GM12873 (cell line): ENCODE measurements around the gene WDR7.

ENCODE experiments used
- TF ChIP-seq, protein P1 (sequence below): IDR thresholded peaks from 2 replicates; pipeline ENCODE4 v1.5.1; 2012; ENCODE audit warnings: low read depth, mild to moderate bottlenecking, moderate library complexity, low read length, control low read depth; ENCODE audit not compliant: insufficient read depth; ENCODE audit errors: missing control alignments

WDR7 gene

DNA sequence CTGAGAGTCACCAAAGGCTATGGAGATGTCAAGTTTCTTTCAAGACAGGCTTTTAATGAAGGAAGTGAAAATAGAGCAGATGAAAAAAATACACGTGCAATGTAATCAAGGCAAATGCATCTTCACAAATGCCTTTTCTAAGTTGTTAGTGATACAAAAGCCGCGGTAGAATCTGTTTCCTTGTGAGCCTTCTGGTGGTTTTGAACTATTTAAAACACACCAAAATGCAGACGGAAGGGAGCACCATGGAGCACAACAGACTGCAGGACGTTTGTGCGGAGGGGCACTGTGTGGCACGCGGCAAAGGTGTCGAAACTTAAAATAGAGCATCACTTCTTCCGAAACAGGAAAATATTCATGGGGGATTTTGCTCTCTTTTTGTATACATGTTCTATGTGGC, 430.7 kb downstream of the WDR7 start:
- TF ChIP-seq, protein P1, sequence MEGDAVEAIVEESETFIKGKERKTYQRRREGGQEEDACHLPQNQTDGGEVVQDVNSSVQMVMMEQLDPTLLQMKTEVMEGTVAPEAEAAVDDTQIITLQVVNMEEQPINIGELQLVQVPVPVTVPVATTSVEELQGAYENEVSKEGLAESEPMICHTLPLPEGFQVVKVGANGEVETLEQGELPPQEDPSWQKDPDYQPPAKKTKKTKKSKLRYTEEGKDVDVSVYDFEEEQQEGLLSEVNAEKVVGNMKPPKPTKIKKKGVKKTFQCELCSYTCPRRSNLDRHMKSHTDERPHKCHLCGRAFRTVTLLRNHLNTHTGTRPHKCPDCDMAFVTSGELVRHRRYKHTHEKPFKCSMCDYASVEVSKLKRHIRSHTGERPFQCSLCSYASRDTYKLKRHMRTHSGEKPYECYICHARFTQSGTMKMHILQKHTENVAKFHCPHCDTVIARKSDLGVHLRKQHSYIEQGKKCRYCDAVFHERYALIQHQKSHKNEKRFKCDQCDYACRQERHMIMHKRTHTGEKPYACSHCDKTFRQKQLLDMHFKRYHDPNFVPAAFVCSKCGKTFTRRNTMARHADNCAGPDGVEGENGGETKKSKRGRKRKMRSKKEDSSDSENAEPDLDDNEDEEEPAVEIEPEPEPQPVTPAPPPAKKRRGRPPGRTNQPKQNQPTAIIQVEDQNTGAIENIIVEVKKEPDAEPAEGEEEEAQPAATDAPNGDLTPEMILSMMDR: no peak

DNA sequence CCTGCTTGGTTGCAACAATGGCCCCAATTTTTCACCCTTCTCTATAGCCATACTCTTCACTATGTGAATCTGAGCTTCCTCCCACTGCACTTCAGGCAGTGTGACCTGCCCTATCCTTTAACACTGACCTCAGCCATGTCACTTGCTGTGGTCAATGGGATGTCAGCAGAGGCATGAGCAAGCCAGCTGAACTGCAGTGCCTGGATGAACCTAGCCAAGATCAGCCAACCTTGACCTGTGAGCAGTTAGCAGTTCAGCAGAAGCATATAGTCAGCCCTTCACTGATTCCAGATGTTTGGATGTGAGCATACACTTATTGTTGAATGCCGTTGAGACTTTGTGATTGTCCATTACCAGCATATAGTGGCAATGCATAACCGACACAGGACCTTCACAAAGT, 432.3 kb downstream of the WDR7 start:
- TF ChIP-seq, protein P1: no peak

DNA sequence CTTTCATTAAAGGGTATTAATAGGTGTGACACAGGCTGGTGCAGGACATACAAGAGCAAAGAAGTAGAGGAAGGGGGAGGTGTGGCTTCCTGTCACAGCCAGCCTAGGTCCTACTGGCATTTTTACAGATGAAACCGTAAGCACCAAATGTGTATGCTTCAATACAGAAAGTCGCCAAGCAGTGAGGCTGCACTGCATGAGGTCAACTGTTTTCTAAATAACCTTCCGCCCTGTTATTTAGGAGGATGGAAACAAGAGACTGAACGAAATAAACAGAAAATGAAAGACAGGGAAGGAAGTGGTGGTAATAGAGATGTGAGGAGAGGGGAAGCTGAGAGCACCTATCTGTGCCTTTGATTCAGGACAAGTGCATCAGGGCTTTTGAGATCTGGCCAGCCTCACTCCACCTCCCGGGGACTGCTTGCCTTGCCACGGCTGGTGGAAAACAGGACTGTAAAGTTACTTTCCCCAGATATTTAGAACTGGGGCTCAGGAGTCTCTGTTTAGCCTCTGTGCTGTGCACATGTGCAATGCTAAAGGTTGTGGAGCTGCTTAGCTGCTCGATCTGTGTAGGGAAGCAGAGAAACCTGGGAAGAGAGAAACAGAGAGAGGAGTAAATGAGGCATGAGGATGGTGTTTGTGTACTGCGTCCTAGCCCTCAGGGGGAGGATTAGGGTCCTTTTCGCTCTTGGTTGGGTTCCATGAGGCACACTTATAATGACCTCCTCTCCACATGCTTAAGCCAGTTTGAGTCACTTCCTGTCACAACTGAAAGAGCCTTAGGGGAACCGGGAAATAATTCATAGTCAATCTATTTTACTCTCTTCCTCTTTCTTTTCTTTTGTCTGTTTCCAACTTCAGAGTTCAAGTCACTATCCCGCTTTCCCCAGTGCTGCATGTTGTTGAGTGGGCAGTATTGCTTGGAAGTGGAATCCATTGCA, 433.4 kb downstream of the WDR7 start:
- TF ChIP-seq, protein P1: no peak

DNA sequence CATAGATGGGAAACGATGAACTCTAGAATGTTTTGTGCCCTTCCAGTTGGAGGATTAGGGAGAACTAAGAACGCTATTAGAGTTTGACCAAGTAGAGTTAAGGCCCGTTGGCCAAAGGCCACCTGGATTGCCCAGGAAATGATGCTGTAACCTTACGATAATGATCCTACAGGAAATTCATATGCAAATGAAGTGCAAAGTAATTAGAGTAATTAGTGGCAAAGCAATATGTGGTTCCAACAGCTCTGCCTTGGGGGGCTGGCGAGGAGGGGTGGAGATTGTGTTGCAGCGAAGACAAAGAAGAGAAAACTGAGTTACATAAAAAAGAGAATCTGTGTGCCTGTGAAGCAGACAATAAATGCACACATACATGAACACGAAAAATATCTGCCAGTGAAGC, 434.2 kb downstream of the WDR7 start:
- TF ChIP-seq, protein P1: no peak

DNA sequence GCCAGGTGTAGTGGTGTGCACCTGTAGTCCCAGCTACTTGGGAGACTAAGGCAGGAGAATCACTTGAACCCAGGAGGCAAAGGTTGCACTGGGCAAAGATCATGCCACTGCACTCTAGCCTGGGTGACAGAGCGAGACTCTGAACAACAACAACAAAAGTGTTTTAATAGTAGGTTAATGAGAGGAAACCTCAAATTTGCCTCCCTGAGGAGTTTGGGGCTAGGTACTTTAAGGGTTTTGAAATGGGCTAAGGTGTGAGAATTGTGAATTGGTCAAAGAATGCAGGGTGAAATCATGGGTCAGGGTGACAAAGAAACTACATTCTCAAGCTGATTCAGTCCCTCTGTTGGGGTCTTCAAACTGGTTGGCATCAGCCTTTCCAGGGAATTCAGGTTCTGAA, 435.0 kb downstream of the WDR7 start:
- TF ChIP-seq, protein P1: no peak
